Hepatic stellate cell (primary cell): Measurements from ENCODE around the gene ADAM8.

Experiments
- DNase-seq: peaks from one replicate; pipeline ENCODE4 v3.0.0; 2011; ENCODE audit warnings: low spot score

ADAM8 gene

GRCh38 chr10:133308421-133309099, 31.9 kb upstream of the ADAM8 start, which contains the start of the genes TUBGCP2 and ZNF511:
Gene TUBGCP2 (minus strand): TSS chr10:133308872. CDS start chr10:133302941, 5,931 bp downstream.
Gene ZNF511 (plus strand): TSS chr10:133308914. CDS start chr10:133308944, 30 bp downstream.
- DNase-seq: peak; percentile 91

- DNase-seq: peak; percentile 35
Observed at GRCh38 chr10:133307776-133308420, 31.2 kb upstream of the ADAM8 start.

- no peak for DNase-seq
Observed at GRCh38 chr10:133306941-133307379, 30.3 kb upstream of the ADAM8 start.

GRCh38 chr10:133306097-133306476, 29.4 kb upstream of the ADAM8 start:
- no peak for DNase-seq

- no peak for DNase-seq
Observed at GRCh38 chr10:133303206-133303605, 26.5 kb upstream of the ADAM8 start.

- DNase-seq: no peak
Observed at GRCh38 chr10:133302230-133302629, 25.6 kb upstream of the ADAM8 start.

GRCh38 chr10:133299738-133300137, 23.1 kb upstream of the ADAM8 start:
- no peak for DNase-seq

GRCh38 chr10:133299224-133299623, 22.6 kb upstream of the ADAM8 start:
- DNase-seq: no peak

- no peak for DNase-seq
Observed at GRCh38 chr10:133298466-133298865, 21.8 kb upstream of the ADAM8 start.

GRCh38 chr10:133297504-133297903, 20.8 kb upstream of the ADAM8 start:
- no peak for DNase-seq

GRCh38 chr10:133295426-133296320, 19.0 kb upstream of the ADAM8 start:
- DNase-seq: no peak

GRCh38 chr10:133294189-133294588, 17.5 kb upstream of the ADAM8 start:
- DNase-seq: no peak

GRCh38 chr10:133293810-133294119, 17.1 kb upstream of the ADAM8 start:
- DNase-seq: no peak

GRCh38 chr10:133292919-133293809, 16.5 kb upstream of the ADAM8 start:
- DNase-seq: peak; percentile 96

- DNase-seq: no peak
Observed at GRCh38 chr10:133289761-133290160, 13.1 kb upstream of the ADAM8 start.

- no peak for DNase-seq
Observed at GRCh38 chr10:133287832-133288500, 11.3 kb upstream of the ADAM8 start.

GRCh38 chr10:133286366-133286765, 9.7 kb upstream of the ADAM8 start:
- DNase-seq: no peak

GRCh38 chr10:133285217-133285616, 8.5 kb upstream of the ADAM8 start:
- DNase-seq: no peak

GRCh38 chr10:133283931-133284330, 7.3 kb upstream of the ADAM8 start:
- no peak for DNase-seq

- no peak for DNase-seq
Observed at GRCh38 chr10:133282846-133283390, 6.2 kb upstream of the ADAM8 start.
